ENCODE data around the gene RPGRIP1. TPM values are rescaled to one million over a fixed set of nuclear protein-coding genes. Genes with fewer than 3 reads are reported as not detected.
"Not testable (repeated sequence)": the region's sequence is repeated elsewhere in the genome, so short reads cannot be mapped to it uniquely, and the experiment has no call there.

Gene RPGRIP1
- total RNA-seq, 4 donors from 2014 or later, result 0.22 to 0.90 (median 0.78) TPM; not detected in 1

GRCh38 chr14:21302013-21302835 is 22.3 kb downstream of the RPGRIP1 start:
- 51 to 55% methylated on average over 8 of the region's 8 CpGs for WGBS, 2 donors
- H3K4me3 ChIP-seq, result no peak overlapping the region
- no peak overlapping the region for H3K27ac ChIP-seq
- DNase-seq (ENCODE audit: low spot score in 2 of 2), result no peak
- no peaks in the 10 kb centered on the region for H3K27me3 ChIP-seq
- TF ChIP-seq CTCF (IDR thresholded peaks at IDR 0.05) (no peak), EP300 (IDR thresholded peaks at IDR 0.05) (no peak), POLR2A (IDR thresholded peaks at IDR 0.05) (no peak)
- peaks cover 0 to 6% (median 3%) of the 10 kb centered on the region in 4 donors for H3K4me1 ChIP-seq
- no peaks in the 10 kb centered on the region for H3K36me3 ChIP-seq
- H3K9me3 ChIP-seq, result no peaks in the 10 kb centered on the region

GRCh38 chr14:21302836-21303140 is 22.9 kb downstream of the RPGRIP1 start:
- not testable (repeated sequence) for H3K27me3 ChIP-seq; H3K4me1 ChIP-seq; H3K4me3 ChIP-seq; H3K27ac ChIP-seq; DNase-seq (ENCODE audit: low spot score in 2 of 2); H3K9me3 ChIP-seq; H3K36me3 ChIP-seq
- WGBS, 2 donors, result 76 to 91% methylated on average over 2 of the region's 2 CpGs

- Histone ChIP-seq H3K27ac (no peak overlapping the region), H3K4me3 (no peak overlapping the region), H3K36me3 (no peaks in the 10 kb centered on the region), H3K9me3 (no peaks in the 10 kb centered on the region), H3K4me1 (no peaks in the 10 kb centered on the region), H3K27me3 (peaks cover 0 to under 1% of the 10 kb centered on the region in 2 donors)
- 80 to 88% methylated on average over 3 of the region's 3 CpGs for WGBS, 2 donors
- no peak for TF ChIP-seq EP300 (IDR thresholded peaks at IDR 0.05)
- no peak for TF ChIP-seq CTCF (IDR thresholded peaks at IDR 0.05)
- DNase-seq (ENCODE audit: low spot score in 2 of 2), result no peak
Measured at GRCh38 chr14:21307637-21308036, 27.8 kb downstream of the RPGRIP1 start.

GRCh38 chr14:21308132-21308478 is 28.2 kb downstream of the RPGRIP1 start:
- TF ChIP-seq CTCF (IDR thresholded peaks at IDR 0.05) (no peak), POLR2A (IDR thresholded peaks at IDR 0.05) (no peak), EP300 (IDR thresholded peaks at IDR 0.05) (no peak)

GRCh38 chr14:21308479-21309237 is 28.8 kb downstream of the RPGRIP1 start:
- H3K4me1 ChIP-seq, result no peaks in the 10 kb centered on the region
- DNase-seq (ENCODE audit: low spot score in 2 of 2), result peak; percentile 19 to 29
- no peaks in the 10 kb centered on the region for H3K36me3 ChIP-seq
- H3K9me3 ChIP-seq, result no peaks in the 10 kb centered on the region
- 4 to 5% methylated on average over 16 of the region's 16 CpGs for WGBS, 2 donors
- H3K4me3 ChIP-seq, result peak overlapping the region; percentile 10 to 39 (median 28)
- H3K27me3 ChIP-seq, result peaks cover 0 to 5% of the 10 kb centered on the region in 2 donors
- peak overlapping the region in 2 of 4 donors; percentile 5 to 65 for H3K27ac ChIP-seq
- TF ChIP-seq EP300 (IDR thresholded peaks at IDR 0.05), result no peak
- TF ChIP-seq POLR2A (IDR thresholded peaks at IDR 0.05), result peak in 1 of 2 donors; percentile 32
- no peak for TF ChIP-seq CTCF (IDR thresholded peaks at IDR 0.05)

More at GRCh38 chr14:21308132-21308478, 28.2 kb downstream of the RPGRIP1 start:
- no peaks in the 10 kb centered on the region for H3K4me1 ChIP-seq
- peak overlapping the region in 2 of 4 donors; percentile 34 to 39 for H3K4me3 ChIP-seq
- peak overlapping the region in 1 of 4 donors; percentile 65 for H3K27ac ChIP-seq
- H3K27me3 ChIP-seq, result peaks cover 0 to 5% of the 10 kb centered on the region in 2 donors
- H3K9me3 ChIP-seq, result no peaks in the 10 kb centered on the region
- no peaks in the 10 kb centered on the region for H3K36me3 ChIP-seq
- no peak for DNase-seq (ENCODE audit: low spot score in 2 of 2)
